Lower leg skin (tissue), 4 donors: ENCODE results near the gene HAVCR1. TPM values are rescaled to one million over a fixed set of nuclear protein-coding genes. Genes with fewer than 3 reads are reported as not detected.

Experiments
- DNase-seq, 2 donors: peaks; one replicate each; pipeline ENCODE4 v3.0.0-alpha.2; 2019; ENCODE audit warnings: low spot score in 2 of 2
- H3K4me3 ChIP-seq: fragments of 200-600 bp; sonication (generic); 2 replicates; pipeline ENCODE4 v1.5.1; 2017; ENCODE audit warnings: mild to moderate bottlenecking, low read depth; ENCODE audit not compliant: poor library complexity, severe bottlenecking
- POLR2A ChIP-seq, 2 donors: fragments of 450-650 bp; IDR thresholded peaks; one replicate each; pipeline ENCODE4 v1.6.1; 2016 to 2017; ENCODE audit warnings: antibody characterized with exemption in 2 of 2, mild to moderate bottlenecking in 1 of 2, moderate library complexity in 1 of 2
- WGBS, 2 donors: methylation state at CpG; one replicate each; pipeline ENCODE4 v1.1.5; 2018; 5-methylcytosine and 5-hydroxymethylcytosine counted together
- intact Hi-C: fragments of 100-400 bp; cut with DNase I; formaldehyde crosslinking; loops from one replicate; pipeline ENCODE4 v1.15.0; 2023; ENCODE audit warnings: low total_unique reads
- total RNA-seq, 4 donors: library from RNA; depleted of rRNA; stranded (reverse); fragments of >200 nt; gene quantifications; one replicate each; pipeline ENCODE4 v1.1.0, GENCODE V29; 2016
- TF ChIP-seq, protein P1 (sequence below), 3 donors: fragments of 450-650 bp; IDR thresholded peaks; one replicate each; pipeline ENCODE4 v1.5.1; 2016; ENCODE audit warnings: antibody characterized with exemption in 3 of 3, mild to moderate bottlenecking in 3 of 3, moderate library complexity in 2 of 3

HAVCR1 gene
- total RNA-seq, 4 donors from 2014 or later, result not detected

DNA sequence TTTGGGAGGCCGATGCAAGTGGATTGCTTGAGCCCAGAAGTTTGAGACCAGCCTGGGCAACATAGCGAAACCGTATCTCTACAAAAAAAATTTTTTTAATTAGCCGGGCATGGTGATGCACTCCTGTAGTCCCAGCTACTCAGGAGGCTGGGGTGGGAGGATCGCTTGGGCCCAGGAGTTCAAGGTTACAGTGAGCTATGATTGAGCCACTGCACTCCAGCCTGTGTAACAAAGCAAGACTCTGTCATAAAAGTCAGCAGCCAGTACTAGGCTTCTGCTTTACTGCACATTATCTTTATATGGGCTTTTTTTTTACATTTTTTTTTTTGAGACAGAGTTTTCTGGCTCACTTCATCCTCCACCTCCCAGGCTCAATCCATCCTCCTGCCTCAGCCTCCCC is 9.4 kb upstream of the HAVCR1 start:
- intact Hi-C loops, result loop anchor here (10.0 kb wide), 1 partner anchor 1306 kb away; no protein-coding TSS in a partner anchor
- H3K4me3 ChIP-seq, result no peak overlapping the region
- WGBS, 2 donors, result 96 to 97% methylated on average over 5 of the region's 5 CpGs
- TF ChIP-seq, protein P1, sequence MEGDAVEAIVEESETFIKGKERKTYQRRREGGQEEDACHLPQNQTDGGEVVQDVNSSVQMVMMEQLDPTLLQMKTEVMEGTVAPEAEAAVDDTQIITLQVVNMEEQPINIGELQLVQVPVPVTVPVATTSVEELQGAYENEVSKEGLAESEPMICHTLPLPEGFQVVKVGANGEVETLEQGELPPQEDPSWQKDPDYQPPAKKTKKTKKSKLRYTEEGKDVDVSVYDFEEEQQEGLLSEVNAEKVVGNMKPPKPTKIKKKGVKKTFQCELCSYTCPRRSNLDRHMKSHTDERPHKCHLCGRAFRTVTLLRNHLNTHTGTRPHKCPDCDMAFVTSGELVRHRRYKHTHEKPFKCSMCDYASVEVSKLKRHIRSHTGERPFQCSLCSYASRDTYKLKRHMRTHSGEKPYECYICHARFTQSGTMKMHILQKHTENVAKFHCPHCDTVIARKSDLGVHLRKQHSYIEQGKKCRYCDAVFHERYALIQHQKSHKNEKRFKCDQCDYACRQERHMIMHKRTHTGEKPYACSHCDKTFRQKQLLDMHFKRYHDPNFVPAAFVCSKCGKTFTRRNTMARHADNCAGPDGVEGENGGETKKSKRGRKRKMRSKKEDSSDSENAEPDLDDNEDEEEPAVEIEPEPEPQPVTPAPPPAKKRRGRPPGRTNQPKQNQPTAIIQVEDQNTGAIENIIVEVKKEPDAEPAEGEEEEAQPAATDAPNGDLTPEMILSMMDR (IDR thresholded peaks at IDR 0.05), result no peak
- no peak for TF ChIP-seq POLR2A (IDR thresholded peaks at IDR 0.05)
- DNase-seq, result no peak

DNA sequence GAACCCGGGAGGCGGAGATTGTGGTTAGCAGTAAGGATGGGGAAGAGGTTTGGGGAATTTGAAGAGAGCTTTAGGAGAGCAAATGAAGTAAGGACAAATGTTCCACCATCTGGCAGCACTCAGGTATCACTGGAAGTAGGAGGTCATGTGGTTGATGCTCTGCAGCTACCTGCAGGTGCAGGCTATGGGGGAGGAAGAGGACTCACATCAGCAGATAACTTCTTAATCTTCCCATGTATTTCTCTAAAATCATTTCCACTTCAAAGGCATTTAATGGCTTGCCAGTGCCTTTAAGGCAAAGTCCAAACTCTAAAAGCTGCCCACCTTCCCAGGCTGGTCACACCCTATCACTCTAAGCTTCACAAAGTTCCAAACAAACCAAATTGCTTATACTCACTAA is 8.1 kb upstream of the HAVCR1 start:
- TF ChIP-seq POLR2A (IDR thresholded peaks at IDR 0.05), result no peak
- TF ChIP-seq, protein P1 (IDR thresholded peaks at IDR 0.05), result no peak
- 50 to 77% methylated on average over 2 of the region's 2 CpGs for WGBS, 2 donors
- intact Hi-C loops, result loop anchor here (10.0 kb wide), 1 partner anchor 1308 kb away; no protein-coding TSS in a partner anchor
- no peak for DNase-seq
- no peak overlapping the region for H3K4me3 ChIP-seq

DNA sequence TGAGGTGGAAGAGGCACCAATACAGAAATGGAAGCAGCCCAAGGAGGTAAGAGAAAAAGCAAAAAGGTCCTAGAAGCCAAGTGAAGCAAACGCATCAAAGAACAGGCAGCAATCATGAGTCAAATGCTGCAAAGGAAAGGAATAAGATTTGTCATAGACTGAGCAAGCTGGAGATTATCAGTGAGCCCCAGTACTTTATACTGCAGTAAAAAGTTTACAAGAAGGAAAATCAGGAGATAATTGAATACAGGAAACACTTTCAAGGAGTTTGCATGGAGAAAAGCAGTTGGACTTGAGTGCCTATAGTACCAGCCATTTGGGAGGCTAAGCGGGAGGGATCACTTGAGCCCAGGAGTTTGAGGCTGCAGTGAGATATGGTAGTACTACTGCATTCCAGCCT is 7.2 kb upstream of the HAVCR1 start:
- H3K4me3 ChIP-seq, result no peak overlapping the region
- TF ChIP-seq, protein P1 (IDR thresholded peaks at IDR 0.05), result no peak
- no peak for TF ChIP-seq POLR2A (IDR thresholded peaks at IDR 0.05)
- DNase-seq, result no peak
- intact Hi-C loops, result loop anchor here (10.0 kb wide), 1 partner anchor 1309 kb away; no protein-coding TSS in a partner anchor
- 72 to 73% methylated on average over 2 of the region's 2 CpGs for WGBS, 2 donors

DNA sequence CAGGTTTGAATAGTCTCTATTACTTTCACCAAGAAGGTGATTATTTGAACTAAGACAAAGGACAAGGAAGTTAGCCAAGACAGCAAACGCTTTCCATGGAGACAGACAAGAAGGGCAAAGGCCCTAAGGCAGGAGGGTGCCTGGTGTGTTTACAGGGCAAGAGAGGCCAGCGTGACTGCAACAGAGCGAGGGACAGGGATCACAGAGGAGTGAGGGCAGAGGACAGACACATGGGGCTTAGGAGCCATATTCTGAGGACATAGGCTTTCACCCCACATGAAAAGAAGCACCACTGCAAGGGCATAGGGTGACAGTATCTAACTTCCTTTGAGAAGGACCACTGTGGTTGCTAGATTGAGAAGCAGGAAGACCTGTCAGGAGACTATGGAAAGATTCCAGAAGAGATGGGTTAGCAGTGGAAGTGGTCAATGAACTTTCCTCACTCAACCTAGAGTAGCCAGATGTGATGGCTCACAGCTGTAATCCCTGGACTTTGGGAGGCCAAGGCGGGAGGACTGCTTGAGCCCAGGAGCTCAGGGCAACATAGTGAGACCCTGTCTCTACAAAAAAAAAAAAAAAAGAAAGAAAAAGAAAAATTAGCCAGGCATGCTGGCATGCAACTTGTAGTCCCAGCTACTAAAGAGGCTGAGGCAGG is 5.0 kb upstream of the HAVCR1 start:
- intact Hi-C loops, result loop anchor here (10.0 kb wide), 1 partner anchor 1311 kb away; no protein-coding TSS in a partner anchor
- TF ChIP-seq POLR2A (IDR thresholded peaks at IDR 0.05), result no peak
- TF ChIP-seq, protein P1 (IDR thresholded peaks at IDR 0.05), result no peak
- H3K4me3 ChIP-seq, result no peak overlapping the region
- 84 to 87% methylated on average over 4 of the region's 4 CpGs for WGBS, 2 donors
- no peak for DNase-seq

DNA sequence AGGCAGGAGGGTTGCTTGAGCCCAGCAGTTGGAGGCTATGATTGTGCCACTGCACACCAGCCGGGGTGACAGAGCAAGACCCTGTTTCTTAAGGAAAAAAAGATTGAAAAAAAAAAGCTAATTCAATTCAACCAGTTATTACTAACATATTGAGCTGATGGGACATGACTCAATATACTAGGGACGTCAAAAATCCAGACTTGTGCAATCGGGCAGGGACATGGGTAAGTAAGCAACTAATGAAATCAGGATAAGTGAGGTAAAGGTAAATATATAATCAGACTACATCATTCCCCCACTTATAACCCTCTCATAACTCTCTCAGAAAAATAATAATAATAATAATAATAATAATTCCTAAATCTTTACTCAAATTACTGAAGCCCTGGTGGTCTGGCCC is 975 bp upstream of the HAVCR1 start:
- 76 to 78% methylated on average over 3 of the region's 3 CpGs for WGBS, 2 donors
- H3K4me3 ChIP-seq, result no peak overlapping the region
- no peak for DNase-seq
- intact Hi-C loops, result loop anchor here (10.0 kb wide), 1 partner anchor 1315 kb away; no protein-coding TSS in a partner anchor
- TF ChIP-seq, protein P1 (IDR thresholded peaks at IDR 0.05), result no peak
- TF ChIP-seq POLR2A (IDR thresholded peaks at IDR 0.05), result no peak
